GM12878 (cell line): ENCODE measurements around the gene PAX7. TPM values are rescaled to one million over a fixed set of nuclear protein-coding genes. Genes with fewer than 3 reads are reported as not detected.

ENCODE experiments used
- BCLAF1 ChIP-seq: fragments of 450-650 bp; IDR thresholded peaks from 2 replicates; pipeline ENCODE4 v1.6.1; 2017; ENCODE audit warnings: antibody characterized with exemption, mild to moderate bottlenecking, moderate library complexity
- CEBPB ChIP-seq, 2 experiments: fragments of 150-350 bp in 1 of 2; IDR thresholded peaks; 2 replicates each; pipeline ENCODE4 v1.6.1; 2012 to 2014; ENCODE audit warnings: low read depth in 2 of 2, low read length in 2 of 2, borderline replicate concordance in 1 of 2, inconsistent platforms in 1 of 2
- E2F8 ChIP-seq: fragments of 450-650 bp; IDR thresholded peaks from 2 replicates; pipeline ENCODE4 v1.6.1; 2018; ENCODE audit warnings: mild to moderate bottlenecking, low read depth, moderate library complexity; ENCODE audit not compliant: partially characterized antibody
- EED ChIP-seq: sonication (generic); IDR thresholded peaks from 2 replicates; pipeline ENCODE4 v1.6.1; 2016; ENCODE audit warnings: antibody characterized with exemption, low read depth
- FOS ChIP-seq: IDR thresholded peaks from 3 replicates; pipeline ENCODE4 v1.6.1; 2011; ENCODE audit warnings: borderline replicate concordance; ENCODE audit not compliant: insufficient read length; ENCODE audit errors: extremely low read depth
- MTA3 ChIP-seq: IDR thresholded peaks from 2 replicates; pipeline ENCODE4 v1.6.1; 2012; ENCODE audit warnings: low read length, inconsistent platforms, borderline replicate concordance
- RB1 ChIP-seq: fragments of 450-650 bp; formaldehyde crosslinking; IDR thresholded peaks from 2 replicates; pipeline ENCODE4 v1.6.1; 2017; ENCODE audit warnings: mild to moderate bottlenecking, borderline replicate concordance
- SREBF1 ChIP-seq: IDR thresholded peaks from 2 replicates; pipeline ENCODE4 v1.6.1; 2012; ENCODE audit warnings: mild to moderate bottlenecking, low read length
- SREBF2 ChIP-seq: IDR thresholded peaks from 2 replicates; pipeline ENCODE4 v1.6.1; 2012; ENCODE audit warnings: mild to moderate bottlenecking, low read length
- TAF1 ChIP-seq: IDR thresholded peaks from 2 replicates; pipeline ENCODE4 v1.6.1; 2011; ENCODE audit warnings: mild to moderate bottlenecking, low read depth, low read length, borderline replicate concordance
- TCF3 ChIP-seq: IDR thresholded peaks from 2 replicates; pipeline ENCODE4 v1.6.1; 2012; ENCODE audit warnings: low read depth, mild to moderate bottlenecking, low read length, borderline replicate concordance; ENCODE audit not compliant: insufficient read depth
- ZNF622 ChIP-seq: fragments of 450-650 bp; IDR thresholded peaks from 2 replicates; pipeline ENCODE4 v1.6.1; 2017; ENCODE audit warnings: mild to moderate bottlenecking, inconsistent platforms
- polyA plus RNA-seq, 11 experiments: library from polyadenylated mRNA; depleted of rRNA in 4 of 11; unstranded in 6 of 11; stranded (reverse) in 5 of 11; fragments of >200 nt; fragmentation: Nextera tagmentation in 4 of 11; fragmentation: Illumina TruSeq in 1 of 11; extraction: Ambion mirVana in 4 of 11; extraction: Trizol in 1 of 11; gene quantifications; 1 replicate in 1 of 11; 2 replicates in 10 of 11; pipeline versions ENCODE4 v1.2.1 to v1.2.3, GENCODE V29; 2011 to 2016; ENCODE audit warnings: inconsistent platforms in 2 of 11, missing spikeins in 2 of 11, low read depth in 1 of 11
- total RNA-seq, 4 experiments: library from RNA; depleted of rRNA in 3 of 4; stranded (reverse); fragments of >200 nt in 3 of 4; fragmentation: Illumina TruSeq in 1 of 4; extraction: Trizol in 1 of 4; gene quantifications; 2 replicates each; pipeline versions ENCODE4 v1.2.1 to v1.2.3, GENCODE V29; 2013 to 2021

Gene PAX7
- total and polyA plus RNA-seq, 10 of the 15 experiments (the other 5 are each of a cell fraction or from before 2014, with no cell fraction given) = not detected

- no peak for TF ChIP-seq RB1
- TF ChIP-seq SREBF2 = no peak
- no peak for TF ChIP-seq E2F8
- TF ChIP-seq TCF3 = no peak
- TF ChIP-seq EED = no peak
- no peak for TF ChIP-seq TAF1
- TF ChIP-seq MTA3 = no peak
- TF ChIP-seq SREBF1 = no peak
- no peak for TF ChIP-seq BCLAF1
- no peak for TF ChIP-seq CEBPB (IDR thresholded peaks at IDR 0.05; ENCODE audit: borderline replicate concordance in 1 of 2, low read depth in 2 of 2, low read length in 2 of 2)
- no peak for TF ChIP-seq FOS
- TF ChIP-seq ZNF622 = no peak
- TF ChIP-seq, all 136 proteins: peak for 0
These were observed 66.9 kb downstream of the PAX7 start (continued) for GRCh38 chr1:18697541-18697940.
